Lower leg skin (tissue), 3 donors: ENCODE data around the gene TEX12.

ENCODE experiments used
- POLR2A ChIP-seq, 2 donors: fragments of 450-650 bp; IDR thresholded peaks; one replicate each; pipeline ENCODE4 v1.6.1; 2016 to 2017; ENCODE audit warnings: antibody characterized with exemption in 2 of 2, mild to moderate bottlenecking in 1 of 2, moderate library complexity in 1 of 2
- TF ChIP-seq, protein P1 (sequence below), 3 donors: fragments of 450-650 bp; IDR thresholded peaks; one replicate each; pipeline ENCODE4 v1.5.1; 2016; ENCODE audit warnings: antibody characterized with exemption in 3 of 3, mild to moderate bottlenecking in 3 of 3, moderate library complexity in 2 of 3

DNA sequence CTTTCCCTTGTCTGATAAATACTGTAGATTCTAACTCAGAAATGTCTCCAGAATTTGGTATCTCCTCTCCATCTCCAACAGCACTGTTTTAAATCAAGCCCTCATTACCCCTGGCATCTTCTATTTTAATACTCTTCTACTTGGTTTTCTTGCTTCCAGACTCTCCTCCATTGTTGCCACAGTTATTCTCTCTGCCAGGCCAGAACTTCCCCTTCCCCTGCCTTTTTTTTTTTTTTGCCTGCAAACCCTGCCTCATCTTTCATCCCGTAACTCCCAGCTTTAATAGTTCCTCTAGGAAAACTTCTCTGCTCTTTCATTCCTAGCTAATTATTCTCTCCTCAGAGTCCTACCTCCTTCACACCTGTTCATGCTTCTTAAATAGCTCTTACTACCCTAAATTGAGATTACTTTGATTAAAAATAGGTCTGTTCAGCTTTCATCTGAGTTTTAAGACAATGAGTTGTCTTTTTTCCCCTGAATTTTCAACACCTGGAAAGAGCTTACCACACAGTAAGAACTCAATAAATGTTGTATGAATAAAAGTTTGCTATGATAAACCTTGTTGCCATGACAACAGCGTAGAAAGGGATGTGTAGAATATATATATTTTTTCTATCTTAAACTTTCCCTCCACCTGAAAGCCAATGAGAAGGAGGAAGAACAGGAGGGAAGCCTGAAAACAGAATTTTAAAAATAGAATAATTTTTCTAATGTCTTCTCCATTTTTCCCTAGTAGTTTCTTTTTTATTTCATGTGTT is 6.9 kb upstream of the TEX12 start:
- TF ChIP-seq POLR2A (IDR thresholded peaks at IDR 0.05), result no peak
- TF ChIP-seq, protein P1, sequence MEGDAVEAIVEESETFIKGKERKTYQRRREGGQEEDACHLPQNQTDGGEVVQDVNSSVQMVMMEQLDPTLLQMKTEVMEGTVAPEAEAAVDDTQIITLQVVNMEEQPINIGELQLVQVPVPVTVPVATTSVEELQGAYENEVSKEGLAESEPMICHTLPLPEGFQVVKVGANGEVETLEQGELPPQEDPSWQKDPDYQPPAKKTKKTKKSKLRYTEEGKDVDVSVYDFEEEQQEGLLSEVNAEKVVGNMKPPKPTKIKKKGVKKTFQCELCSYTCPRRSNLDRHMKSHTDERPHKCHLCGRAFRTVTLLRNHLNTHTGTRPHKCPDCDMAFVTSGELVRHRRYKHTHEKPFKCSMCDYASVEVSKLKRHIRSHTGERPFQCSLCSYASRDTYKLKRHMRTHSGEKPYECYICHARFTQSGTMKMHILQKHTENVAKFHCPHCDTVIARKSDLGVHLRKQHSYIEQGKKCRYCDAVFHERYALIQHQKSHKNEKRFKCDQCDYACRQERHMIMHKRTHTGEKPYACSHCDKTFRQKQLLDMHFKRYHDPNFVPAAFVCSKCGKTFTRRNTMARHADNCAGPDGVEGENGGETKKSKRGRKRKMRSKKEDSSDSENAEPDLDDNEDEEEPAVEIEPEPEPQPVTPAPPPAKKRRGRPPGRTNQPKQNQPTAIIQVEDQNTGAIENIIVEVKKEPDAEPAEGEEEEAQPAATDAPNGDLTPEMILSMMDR (IDR thresholded peaks at IDR 0.05), result no peak
